Measurements from ENCODE around the gene FAM221A.
"Not testable (repeated sequence)": the region's sequence is repeated elsewhere in the genome, so short reads cannot be mapped to it uniquely, and the experiment has no call there.

The FAM221A gene

GRCh38 chr7:23700046-23700445 is 20.0 kb downstream of the FAM221A start:
- no peak for DNase-seq (ENCODE audit: low read depth in 4 of 4, low spot score in 1 of 4)

GRCh38 chr7:23709081-23709750 is 29.2 kb downstream of the FAM221A start:
- no peak for DNase-seq (ENCODE audit: low read depth in 4 of 4, low spot score in 1 of 4)

DNA sequence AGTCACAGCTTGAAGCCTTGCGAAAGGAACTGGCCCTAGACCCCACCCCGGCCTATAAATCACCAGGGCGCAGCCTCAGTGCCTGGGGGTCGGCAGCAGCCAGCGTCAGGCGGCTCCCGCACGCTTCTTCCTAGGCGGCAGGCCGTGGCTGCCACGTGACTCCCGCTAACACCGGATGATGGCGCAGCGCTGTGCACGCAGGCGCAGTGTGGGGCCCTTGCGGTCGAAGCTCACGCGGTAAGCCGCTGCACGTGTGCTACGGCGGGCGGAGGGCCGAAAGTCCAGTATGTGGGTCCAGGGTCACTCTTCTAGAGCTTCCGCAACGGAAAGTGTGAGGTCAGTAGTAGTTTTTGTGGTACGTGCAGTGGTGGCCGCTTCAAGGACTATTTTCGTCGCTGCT is 30.0 kb downstream of the FAM221A start, which contains the start of gene STK31:
TSS of gene STK31 (plus strand) at position 220 of the 400 bp plus-strand sequence. CDS start at position 287, 67 bp downstream.
- DNase-seq (ENCODE audit: low read depth in 4 of 4, low spot score in 1 of 4): no peak

DNA sequence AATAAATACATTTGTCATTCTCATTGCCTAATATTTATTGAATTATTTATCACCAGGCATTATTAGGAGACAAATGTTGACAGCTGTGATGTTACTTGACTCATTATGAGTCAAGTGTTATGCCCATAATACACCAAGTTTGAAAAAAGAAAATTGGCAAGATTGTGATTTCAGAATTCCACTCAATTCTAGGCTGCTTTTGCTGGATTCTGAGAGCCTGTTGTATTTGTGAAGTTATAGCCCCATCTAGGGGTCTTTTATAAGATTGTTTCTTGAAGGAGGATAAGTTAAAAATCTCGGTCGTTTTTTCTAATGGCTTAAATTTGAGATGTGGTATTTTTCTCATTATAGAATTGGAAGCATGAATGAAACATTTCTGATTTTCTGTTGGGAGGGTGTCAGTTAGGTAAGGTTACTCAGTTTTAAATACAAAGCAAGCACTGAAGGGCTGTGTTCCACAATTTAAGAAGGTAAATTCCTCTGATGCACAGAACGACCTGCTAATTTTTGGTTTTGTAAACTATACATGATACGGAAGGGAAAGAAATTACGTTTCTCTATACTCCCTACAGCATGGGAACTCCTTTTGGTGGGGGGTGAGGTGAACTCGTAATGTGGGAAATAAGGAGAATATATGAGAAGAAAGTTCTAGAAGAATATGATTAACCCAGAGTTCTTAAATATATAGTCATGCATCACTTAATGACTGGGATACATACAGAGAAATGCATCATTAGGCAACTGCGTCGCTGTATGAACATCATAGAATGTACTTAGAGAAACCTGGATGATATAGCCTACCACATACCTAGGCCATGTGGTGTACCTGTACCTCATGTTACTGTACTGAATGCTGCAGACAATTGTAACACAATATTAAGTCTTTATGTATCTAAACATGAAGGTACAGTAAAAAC is 32.6 kb downstream of the FAM221A start:
- DNase-seq (ENCODE audit: low read depth in 4 of 4, low spot score in 1 of 4): no peak

GRCh38 chr7:23713285-23714149 is 33.5 kb downstream of the FAM221A start:
- DNase-seq (ENCODE audit: low read depth in 4 of 4, low spot score in 1 of 4): no peak

DNA sequence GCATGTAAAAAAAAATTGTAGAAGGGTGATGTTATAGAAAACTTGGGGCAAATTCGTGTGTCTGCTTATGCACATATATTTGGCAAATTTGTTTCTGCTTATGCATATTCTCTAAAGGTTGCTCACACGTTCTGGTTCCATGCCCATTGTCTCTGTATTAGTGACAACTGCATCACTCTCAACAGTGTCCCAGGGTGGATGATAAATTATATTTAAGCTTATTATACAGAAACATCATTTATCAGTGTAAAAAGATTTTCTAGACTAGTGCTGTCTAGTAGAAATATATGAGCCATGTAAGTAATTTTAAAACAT is 34.1 kb downstream of the FAM221A start:
- DNase-seq (ENCODE audit: low read depth in 4 of 4, low spot score in 1 of 4): no peak

DNA sequence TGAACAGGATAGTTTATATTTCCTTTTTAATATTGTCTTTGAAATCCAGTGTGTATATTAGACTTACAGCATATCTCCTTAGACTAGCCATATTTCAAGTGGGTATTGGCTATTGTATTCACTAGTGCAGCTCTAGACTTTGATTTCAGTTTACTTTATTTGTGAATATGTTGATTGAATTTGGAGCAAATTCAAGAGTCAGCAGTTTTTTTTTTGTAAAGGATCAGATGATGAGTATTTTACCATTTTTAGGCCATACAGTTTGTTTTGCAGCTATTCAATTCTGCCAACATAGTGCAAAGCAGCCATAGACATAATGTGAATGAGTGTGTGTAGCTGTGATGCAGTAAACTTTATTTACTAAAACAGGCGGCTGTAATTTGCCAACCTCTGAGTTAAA is 34.6 kb downstream of the FAM221A start:
- no peak for DNase-seq (ENCODE audit: low read depth in 4 of 4, low spot score in 1 of 4)

GRCh38 chr7:23715099-23715498 is 35.1 kb downstream of the FAM221A start:
- DNase-seq (ENCODE audit: low read depth in 4 of 4, low spot score in 1 of 4): no peak

GRCh38 chr7:23717788-23718187 is 37.8 kb downstream of the FAM221A start:
- DNase-seq (ENCODE audit: low read depth in 4 of 4, low spot score in 1 of 4): no peak

DNA sequence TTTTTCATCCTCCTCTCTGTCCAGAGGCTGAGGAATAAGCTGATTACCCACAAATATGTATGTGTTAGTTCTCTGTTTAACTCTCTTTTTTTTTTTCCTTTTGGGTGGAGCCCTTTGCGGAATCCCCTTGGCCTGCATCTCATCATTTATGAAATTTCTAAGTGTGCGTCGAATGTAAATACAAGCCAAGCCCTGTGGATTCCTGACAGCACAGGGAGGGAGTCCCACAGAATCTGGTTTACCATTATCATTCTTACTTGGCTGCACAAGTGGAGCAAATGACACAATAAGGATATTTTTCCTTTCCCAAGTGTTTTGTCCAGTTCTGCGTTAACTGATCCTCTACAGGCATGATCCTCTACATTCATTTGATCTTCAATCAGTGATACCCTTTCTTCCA is 41.5 kb downstream of the FAM221A start:
- no peak for DNase-seq (ENCODE audit: low read depth in 4 of 4, low spot score in 1 of 4)

DNA sequence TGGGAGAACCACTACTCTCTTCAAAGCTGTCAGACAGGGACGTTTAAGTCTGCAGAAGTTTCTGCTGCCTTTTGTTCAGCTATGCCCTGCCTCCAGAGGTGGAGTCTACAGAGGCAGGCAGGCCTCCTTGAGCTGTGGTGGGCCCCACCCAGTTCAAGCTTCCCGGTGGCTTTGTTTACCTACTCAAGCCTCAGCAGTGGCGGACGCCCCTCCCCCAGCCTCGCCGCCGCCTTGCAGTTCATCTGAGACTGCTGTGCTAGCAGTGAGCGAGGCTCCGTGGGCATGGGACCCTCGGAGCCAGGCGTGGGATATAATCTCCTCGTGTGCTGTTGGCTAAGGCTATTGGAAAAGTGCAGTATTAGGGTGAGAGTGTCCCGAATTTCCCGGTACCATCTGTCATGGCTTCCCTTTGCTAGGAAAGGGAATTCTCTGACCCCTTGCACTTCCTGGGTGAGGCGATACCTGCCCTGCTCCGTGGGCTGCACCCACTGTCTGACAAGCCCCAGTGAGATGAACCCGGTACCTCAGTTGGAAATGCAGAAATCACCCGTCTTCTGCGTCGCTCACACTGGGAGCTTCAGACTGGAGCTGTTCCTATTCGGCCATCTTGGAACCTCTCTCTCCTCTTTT is 42.7 kb downstream of the FAM221A start:
- not testable (repeated sequence) for DNase-seq (ENCODE audit: low read depth in 4 of 4, low spot score in 1 of 4)

- not testable (repeated sequence) for DNase-seq (ENCODE audit: low read depth in 4 of 4, low spot score in 1 of 4)
Measured at GRCh38 chr7:23724113-23724512, 44.1 kb downstream of the FAM221A start.

GRCh38 chr7:23742051-23742450 is 62.1 kb downstream of the FAM221A start:
- DNase-seq (ENCODE audit: low read depth in 4 of 4, low spot score in 1 of 4): no peak

- no peak for DNase-seq (ENCODE audit: low read depth in 4 of 4, low spot score in 1 of 4)
Measured at GRCh38 chr7:23743226-23743625, 63.2 kb downstream of the FAM221A start.

- DNase-seq (ENCODE audit: low read depth in 4 of 4, low spot score in 1 of 4): no peak
Measured at GRCh38 chr7:23746629-23747028, 66.6 kb downstream of the FAM221A start.

- DNase-seq (ENCODE audit: low read depth in 4 of 4, low spot score in 1 of 4): no peak
Measured at GRCh38 chr7:23751852-23752251, 71.9 kb downstream of the FAM221A start.
